IMR-90 (cell line): Measurements from ENCODE around the gene MTHFSD. TPM values are rescaled to one million over a fixed set of nuclear protein-coding genes. Genes with fewer than 3 reads are reported as not detected.

Experiments used
- ATAC-seq: fragments of 200-7000 bp; cut with Tn5 transposase; 2 replicates; pipeline ENCODE4 v1.9.1; 2020; ENCODE audit warnings: low read depth, mild to moderate bottlenecking, moderate library complexity
- BruUV-seq: library from RNA; stranded (reverse); fragments of 400-500 nt; replicated peaks from 2 replicates; lab custom pipeline; 2021; lab: Mats Ljungman, UMichigan
- CTCF ChIA-PET: fragments of 300-600 bp; formaldehyde crosslinking; extraction: SDS; loops from one replicate; lab custom pipeline; 2021; ENCODE audit warnings: antibody characterized with exemption; lab: Yijun Ruan, JAX
- POLR2A ChIA-PET: fragments of 300-600 bp; sonication (Branson Sonifier 250); formaldehyde crosslinking; loops from one replicate; lab custom pipeline; 2022; ENCODE audit warnings: antibody characterized with exemption; ENCODE audit not compliant: unreplicated experiment; lab: Charles Lee
- DNase-seq: peaks from one replicate; pipeline ENCODE4 v3.0.0; 2013
- H2AFZ ChIP-seq: replicated peaks from 2 replicates; pipeline ENCODE3; 2013; ENCODE audit warnings: low read length, mild to moderate bottlenecking; ENCODE audit not compliant: poor library complexity
- H2AK5ac ChIP-seq: 2 replicates; pipeline ENCODE4 v1.6.1; 2013; ENCODE audit warnings: low read depth, low read length, inconsistent platforms
- H2AK9ac ChIP-seq: replicated peaks from 2 replicates; pipeline ENCODE3; 2013; ENCODE audit warnings: mild to moderate bottlenecking, low read depth, low read length, moderate library complexity; ENCODE audit not compliant: poor library complexity
- H2BK120ac ChIP-seq: 2 replicates; pipeline ENCODE4 v1.6.1; 2013; ENCODE audit warnings: low read depth, low read length, inconsistent platforms
- H2BK15ac ChIP-seq: 3 replicates; pipeline ENCODE4 v1.6.1; 2013; ENCODE audit warnings: low read depth, low read length, inconsistent platforms
- H2BK20ac ChIP-seq: 2 replicates; pipeline ENCODE4 v1.6.1; 2013; ENCODE audit warnings: low read depth, mild to moderate bottlenecking, inconsistent platforms, low read length, moderate library complexity
- H2BK5ac ChIP-seq: 2 replicates; pipeline ENCODE4 v1.6.1; 2013; ENCODE audit warnings: mild to moderate bottlenecking, low read depth, low read length, inconsistent platforms; ENCODE audit not compliant: poor library complexity, severe bottlenecking
- H3K14ac ChIP-seq: replicated peaks from 2 replicates; pipeline ENCODE4 v1.6.1; 2013; ENCODE audit warnings: low read depth, low read length, inconsistent platforms
- H3K18ac ChIP-seq: 2 replicates; pipeline ENCODE4 v1.6.1; 2013; ENCODE audit warnings: low read depth, low read length, control low read depth
- H3K23ac ChIP-seq: 2 replicates; pipeline ENCODE4 v1.6.1; 2013; ENCODE audit warnings: low read depth, low read length, inconsistent platforms
- H3K27ac ChIP-seq: 2 replicates; pipeline ENCODE4 v1.5.1; 2013; ENCODE audit warnings: mild to moderate bottlenecking, control low read depth, low read length; ENCODE audit not compliant: insufficient read depth
- H3K27me3 ChIP-seq: 2 replicates; pipeline ENCODE4 v1.6.1; 2013; ENCODE audit warnings: low read length; ENCODE audit not compliant: control insufficient read depth, insufficient read depth
- H3K36me3 ChIP-seq: 2 replicates; pipeline ENCODE4 v1.6.1; 2013; ENCODE audit warnings: low read length, mixed read lengths; ENCODE audit not compliant: control insufficient read depth, insufficient read depth
- H3K4ac ChIP-seq: 2 replicates; pipeline ENCODE4 v1.6.1; 2013; ENCODE audit warnings: low read depth, low read length, inconsistent platforms
- H3K4me1 ChIP-seq: 2 replicates; pipeline ENCODE4 v1.6.1; 2013; ENCODE audit warnings: low read length, mixed read lengths; ENCODE audit not compliant: control insufficient read depth, insufficient read depth
- H3K4me2 ChIP-seq: 2 replicates; pipeline ENCODE4 v1.6.1; 2013; ENCODE audit warnings: low read depth, mild to moderate bottlenecking, control low read depth, low read length, moderate library complexity
- H3K4me3 ChIP-seq: 2 replicates; pipeline ENCODE4 v1.5.1; 2013; ENCODE audit warnings: low read depth, mild to moderate bottlenecking, control low read depth, low read length, moderate library complexity; ENCODE audit not compliant: insufficient read depth
- H3K56ac ChIP-seq: 2 replicates; pipeline ENCODE4 v1.6.1; 2013; ENCODE audit warnings: low read length, inconsistent platforms; ENCODE audit not compliant: insufficient read depth; ENCODE audit errors: extremely low read depth
- H3K79me1 ChIP-seq, 2 experiments: 2 replicates each; pipeline ENCODE4 v1.6.1; 2013; ENCODE audit warnings: low read length in 2 of 2, inconsistent platforms in 1 of 2, low read depth in 1 of 2
- H3K9ac ChIP-seq: 2 replicates; pipeline ENCODE4 v1.6.1; 2013; ENCODE audit warnings: low read depth, low read length, control low read depth
- H3K9me1 ChIP-seq: 2 replicates; pipeline ENCODE4 v1.6.1; 2013; ENCODE audit warnings: low read length, inconsistent platforms; ENCODE audit not compliant: insufficient read depth
- H3K9me3 ChIP-seq: 2 replicates; pipeline ENCODE4 v1.6.1; 2013; ENCODE audit warnings: low read length; ENCODE audit not compliant: control insufficient read depth, insufficient read depth
- H4K20me1 ChIP-seq: 2 replicates; pipeline ENCODE4 v1.6.1; 2013; ENCODE audit warnings: low read length, inconsistent platforms; ENCODE audit not compliant: insufficient read depth
- H4K5ac ChIP-seq: 2 replicates; pipeline ENCODE4 v1.6.1; 2013; ENCODE audit warnings: mild to moderate bottlenecking, low read depth, low read length, control low read depth
- H4K8ac ChIP-seq, 2 experiments: 2 replicates each; pipeline ENCODE4 v1.6.1; 2013; ENCODE audit warnings: low read depth in 2 of 2, low read length in 2 of 2, control low read depth in 1 of 2, inconsistent platforms in 1 of 2
- H4K91ac ChIP-seq: 2 replicates; pipeline ENCODE4 v1.6.1; 2013; ENCODE audit warnings: low read depth, low read length, inconsistent platforms; ENCODE audit not compliant: insufficient read depth
- CEBPB ChIP-seq: IDR thresholded peaks from 2 replicates; pipeline ENCODE4 v1.6.1; 2012; ENCODE audit warnings: low read depth, low read length, improper control_type of control experiment
- MAZ ChIP-seq: IDR thresholded peaks from 2 replicates; pipeline ENCODE4 v1.6.1; 2012; ENCODE audit warnings: low read depth, mild to moderate bottlenecking, low read length, improper control_type of control experiment, moderate library complexity, borderline replicate concordance
- WGBS, 2 experiments: methylation state at CpG; one replicate each; pipeline versions ENCODE4 v1.1.5 to v1.1.7; 2013; ENCODE audit warnings: missing lambda C conversion rate in 2 of 2; ENCODE audit not compliant: insufficient read length in 1 of 2; ENCODE audit errors: extremely low coverage in 2 of 2; 5-methylcytosine and 5-hydroxymethylcytosine counted together
- dilution Hi-C: fragments of 300-500 bp; cut with HindIII; formaldehyde crosslinking; loops from one replicate; pipeline ENCODE4 v1.14.3; 2018; ENCODE audit warnings: low sequenced_read_pairs; ENCODE audit not compliant: unreplicated experiment
- in situ Hi-C: fragments of 300-500 bp; cut with MboI; formaldehyde crosslinking; loops from 3 replicates; pipeline ENCODE4 v1.14.3; 2019; ENCODE audit warnings: low sequenced_read_pairs, inconsistent platforms, mixed read lengths
- intact Hi-C: fragments of 100-400 bp; cut with micrococcal nuclease; formaldehyde crosslinking; loops from 2 replicates; pipeline ENCODE4 v1.10.0; 2022
- polyA plus RNA-seq, 3 experiments: library from polyadenylated mRNA; depleted of rRNA; stranded (reverse); fragments of >200 nt; gene quantifications; 2 replicates each; pipeline ENCODE4 v1.2.3, GENCODE V29; 2012; ENCODE audit warnings: low replicate concordance in 1 of 3
- total RNA-seq: library from RNA; depleted of rRNA; stranded (reverse); fragments of >200 nt; gene quantifications from 2 replicates; pipeline ENCODE4 v1.2.3, GENCODE V29; 2012

Gene MTHFSD
- total and polyA plus RNA-seq, 2 of the 4 experiments (the other 2 are of a cell fraction) = 8.2 to 16.8 TPM

DNA sequence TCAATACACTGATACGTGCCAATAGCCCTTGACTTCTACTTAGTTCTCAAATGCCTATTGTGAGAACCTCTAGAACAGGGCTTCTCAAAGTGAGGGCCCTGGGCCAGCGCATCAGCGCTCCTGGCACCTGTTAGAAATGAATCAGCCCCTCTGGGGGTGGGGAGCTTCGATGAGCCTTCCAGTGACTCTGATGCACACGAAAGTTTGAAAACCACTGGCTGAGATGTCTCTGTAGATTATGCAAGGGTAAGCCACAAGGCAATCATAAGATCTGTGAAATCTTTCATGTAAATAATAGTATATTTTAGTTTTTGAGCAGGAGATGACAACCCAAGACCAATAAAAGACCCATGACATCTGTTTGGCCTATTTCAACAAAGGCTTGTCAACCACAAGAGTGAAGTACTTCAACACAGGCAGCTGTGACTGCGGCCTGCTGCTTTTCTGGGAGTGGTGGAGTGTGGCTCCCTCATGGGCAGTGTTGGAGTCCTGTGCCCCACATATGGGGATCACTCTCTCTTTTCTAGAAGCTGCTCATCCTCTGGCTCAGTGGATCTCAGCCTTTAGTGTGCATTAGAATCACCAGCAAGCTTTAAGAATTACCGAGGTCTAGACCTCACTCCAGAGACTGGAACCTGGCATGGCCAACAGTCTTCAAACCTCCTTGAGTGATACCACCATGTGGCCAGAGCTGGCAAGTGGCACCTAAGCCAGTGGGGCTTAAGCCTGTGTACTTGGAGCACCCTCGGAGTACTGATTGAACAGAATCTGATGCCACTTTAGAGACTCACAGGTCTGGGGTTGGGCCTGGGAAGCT, 5.8 kb downstream of the MTHFSD start:
- peaks cover 13 to 37% of the 10 kb centered on the region in 2 experiments for H3K79me1 ChIP-seq

More for the DNA sequence above, 5.8 kb downstream of the MTHFSD start:
- dilution Hi-C loops = no loop called here
- CTCF ChIA-PET = no interaction called here
- Histone ChIP-seq H3K27ac (no peak overlapping the region), H4K91ac (no peak overlapping the region), H3K4me2 (no peak overlapping the region), H3K14ac (no peak overlapping the region), H2BK120ac (no peak overlapping the region), H2AFZ (no peak overlapping the region), H3K23ac (no peak overlapping the region), H3K9me1 (no peaks in the 10 kb centered on the region), H3K4me3 (no peak overlapping the region), H3K56ac (no peak overlapping the region), H4K8ac (no peak overlapping the region), H3K4me1 (peaks cover 3% of the 10 kb centered on the region; the same call in 1 of the 2 replicates), H4K20me1 (no peaks in the 10 kb centered on the region), H4K5ac (no peak overlapping the region), H2BK15ac (no peak overlapping the region), H2AK5ac (no peak overlapping the region), H2BK20ac (no peak overlapping the region), H3K9ac (no peak overlapping the region), H2BK5ac (no peak overlapping the region), H3K9me3 (no peaks in the 10 kb centered on the region), H3K4ac (no peak overlapping the region), H3K36me3 (peaks cover 37% of the 10 kb centered on the region), H3K18ac (no peak overlapping the region), H3K27me3 (no peaks in the 10 kb centered on the region), H2AK9ac (no peak overlapping the region)
- intact Hi-C loops = no loop called here
- BruUV-seq = no TSS peak
- WGBS, 2 experiments = 80% methylated on average over 2 of the region's 8 CpGs; no CpG with 5 or more reads in 1 of the 2 experiments
- DNase-seq = no peak
- POLR2A ChIA-PET = no interaction called here
- in situ Hi-C loops = no loop called here
- no peak for TF ChIP-seq MAZ
- no peak for TF ChIP-seq CEBPB
- ATAC-seq = no peak
